ENCODE data around the gene PPP1R11.

The PPP1R11 gene

GRCh38 chr6:30096829-30097228 is 29.8 kb downstream of the PPP1R11 start:
- Mint-ChIP-seq H3K9me3 (no peaks in the 10 kb centered on the region), H3K36me3 (peaks cover 1% of the 10 kb centered on the region), H3K4me3 (no peak overlapping the region), H3K4me1 (peaks cover 25% of the 10 kb centered on the region), H3K27me3 (peaks cover 53% of the 10 kb centered on the region), H3K27ac (no peak overlapping the region)
- ATAC-seq (ENCODE audit: low read depth) (no peak), DNase-seq (ENCODE audit: low spot score in 2 of 2) (no peak)

- DNase-seq (ENCODE audit: low spot score in 2 of 2): no peak
- ATAC-seq (ENCODE audit: low read depth): peak; percentile 79
- H3K27me3 Mint-ChIP-seq: peaks cover 47% of the 10 kb centered on the region
- no peaks in the 10 kb centered on the region for H3K36me3 Mint-ChIP-seq
- H3K27ac Mint-ChIP-seq: no peak overlapping the region
- peaks cover 33% of the 10 kb centered on the region for H3K4me1 Mint-ChIP-seq
- no peak overlapping the region for H3K4me3 Mint-ChIP-seq
- H3K9me3 Mint-ChIP-seq: no peaks in the 10 kb centered on the region
Measured at GRCh38 chr6:30097902-30098768, 31.1 kb downstream of the PPP1R11 start.

GRCh38 chr6:30100154-30100553 is 33.2 kb downstream of the PPP1R11 start:
- Mint-ChIP-seq H3K27me3 (peaks cover 41% of the 10 kb centered on the region), H3K27ac (no peak overlapping the region), H3K36me3 (no peaks in the 10 kb centered on the region), H3K9me3 (no peaks in the 10 kb centered on the region), H3K4me1 (peaks cover 39% of the 10 kb centered on the region), H3K4me3 (peak overlapping the region; percentile 22)
- DNase-seq (ENCODE audit: low spot score in 2 of 2): no peak
- ATAC-seq (ENCODE audit: low read depth): no peak

DNA sequence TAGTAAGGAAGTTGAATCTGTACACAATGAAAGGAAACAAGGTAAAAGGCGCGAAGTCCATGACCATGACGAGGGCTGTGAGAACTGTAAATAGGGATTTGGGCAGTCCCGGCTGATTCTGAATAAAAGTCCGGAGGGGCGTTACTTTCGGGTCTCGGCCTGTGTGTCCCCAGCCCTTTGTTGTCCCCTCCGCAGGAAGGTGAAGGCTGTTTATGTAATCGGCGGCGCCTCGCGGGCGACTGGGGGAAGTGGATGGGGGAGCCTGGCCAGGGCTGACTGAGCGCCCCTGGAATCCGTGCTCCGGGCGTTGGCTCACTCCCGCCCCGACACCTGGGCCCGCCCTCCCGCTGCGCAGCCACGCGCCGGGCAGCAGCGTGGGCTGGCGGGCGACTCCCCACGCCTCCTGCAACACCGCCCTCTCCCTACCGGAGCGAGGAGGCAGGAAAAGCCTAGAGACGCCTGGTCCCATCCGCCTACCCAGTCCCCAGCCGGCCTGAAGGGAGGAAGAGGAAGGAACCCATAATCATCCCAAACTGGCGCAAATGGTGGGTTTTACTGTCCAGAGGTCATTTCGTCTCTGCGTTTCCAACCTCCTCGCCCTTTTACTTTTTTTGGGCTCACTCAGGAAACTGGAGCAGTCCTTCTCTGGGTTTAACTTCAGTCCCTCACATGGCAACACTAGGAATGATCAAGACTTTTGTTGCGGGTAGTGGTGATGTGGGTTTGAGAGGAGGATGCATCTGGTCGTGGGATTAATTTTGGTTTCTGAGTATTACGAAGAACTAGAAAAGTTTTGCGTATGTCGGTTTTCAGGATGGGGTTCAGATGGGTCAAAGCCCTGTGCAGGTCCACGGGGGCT is 33.8 kb downstream of the PPP1R11 start:
- Mint-ChIP-seq H3K4me1 (peaks cover 39% of the 10 kb centered on the region), H3K9me3 (no peaks in the 10 kb centered on the region), H3K4me3 (peak overlapping the region; percentile 70), H3K36me3 (no peaks in the 10 kb centered on the region), H3K27ac (no peak overlapping the region), H3K27me3 (peaks cover 36% of the 10 kb centered on the region)
- ATAC-seq (ENCODE audit: low read depth) (no peak), DNase-seq (ENCODE audit: low spot score in 2 of 2) (no peak)

DNA sequence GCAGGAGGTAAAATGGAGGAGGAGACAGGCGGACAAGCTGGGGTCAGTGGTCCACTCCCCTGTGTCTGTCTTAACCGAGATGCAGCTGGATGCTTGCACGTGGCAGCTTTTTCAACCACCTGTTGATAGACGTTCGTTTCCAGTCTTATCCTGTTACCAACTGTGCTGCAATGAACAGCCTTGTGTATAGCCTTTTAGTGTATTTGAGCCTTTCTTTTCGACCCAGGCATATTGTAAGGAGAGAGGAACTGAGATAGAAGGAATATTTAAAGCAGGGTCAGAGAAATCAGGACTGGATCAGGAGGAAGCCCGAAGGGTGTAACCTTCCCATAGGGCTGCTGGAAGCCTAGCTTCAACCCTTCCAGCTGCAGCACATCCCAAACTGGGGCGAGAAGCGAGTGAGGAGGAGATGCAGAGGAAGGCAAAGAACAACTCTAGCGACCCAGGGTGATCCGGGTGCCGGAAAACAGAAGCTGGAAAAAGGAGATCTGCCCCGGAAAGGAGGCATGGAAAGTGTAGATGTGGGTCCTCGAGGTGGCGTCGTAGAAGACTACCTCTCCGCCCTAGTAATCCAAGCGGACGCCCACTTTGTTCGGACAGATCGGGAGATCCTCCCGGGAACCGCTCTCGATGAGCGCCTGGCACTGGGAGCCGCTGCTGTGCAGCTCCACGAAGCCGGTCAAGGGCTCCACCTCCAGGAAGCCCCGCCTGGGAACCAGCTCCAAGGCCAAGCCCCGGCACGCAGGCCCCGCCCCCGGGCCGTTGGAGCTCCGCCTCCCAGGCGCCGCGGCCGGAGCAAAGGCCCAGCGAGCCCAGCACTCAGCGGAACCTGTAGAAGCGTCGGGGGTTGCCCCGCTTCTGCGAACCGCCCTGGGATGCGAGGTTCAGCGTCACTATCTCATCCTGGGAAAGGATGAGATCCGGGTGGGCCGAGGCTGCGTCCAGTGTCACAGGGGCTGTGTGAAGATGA is 34.7 kb downstream of the PPP1R11 start:
- H3K4me1 Mint-ChIP-seq: peaks cover 39% of the 10 kb centered on the region
- no peak for ATAC-seq (ENCODE audit: low read depth)
- H3K4me3 Mint-ChIP-seq: peak overlapping the region; percentile 70
- DNase-seq (ENCODE audit: low spot score in 2 of 2): no peak
- no peaks in the 10 kb centered on the region for H3K9me3 Mint-ChIP-seq
- H3K27me3 Mint-ChIP-seq: peaks cover 37% of the 10 kb centered on the region
- H3K27ac Mint-ChIP-seq: peak overlapping the region; percentile 16
- H3K36me3 Mint-ChIP-seq: no peaks in the 10 kb centered on the region

- peaks cover 36% of the 10 kb centered on the region for H3K4me1 Mint-ChIP-seq
- H3K36me3 Mint-ChIP-seq: no peaks in the 10 kb centered on the region
- no peaks in the 10 kb centered on the region for H3K9me3 Mint-ChIP-seq
- peaks cover 33% of the 10 kb centered on the region for H3K27me3 Mint-ChIP-seq
- no peak overlapping the region for H3K27ac Mint-ChIP-seq
- DNase-seq (ENCODE audit: low spot score in 2 of 2) (no peak), ATAC-seq (ENCODE audit: low read depth) (peak; percentile 18)
- peak overlapping the region; percentile 86 for H3K4me3 Mint-ChIP-seq
Measured at GRCh38 chr6:30102414-30102969, 35.5 kb downstream of the PPP1R11 start.

- H3K27me3 Mint-ChIP-seq: peaks cover 36% of the 10 kb centered on the region
Measured at GRCh38 chr6:30102970-30103871, 36.2 kb downstream of the PPP1R11 start.

GRCh38 chr6:30103872-30104179 is 36.8 kb downstream of the PPP1R11 start:
- no peak for DNase-seq (ENCODE audit: low spot score in 2 of 2)
- Mint-ChIP-seq H3K4me3 (peak overlapping the region; percentile 86), H3K9me3 (no peaks in the 10 kb centered on the region), H3K27me3 (peaks cover 35% of the 10 kb centered on the region), H3K36me3 (no peaks in the 10 kb centered on the region), H3K4me1 (peaks cover 30% of the 10 kb centered on the region), H3K27ac (no peak overlapping the region)
- no peak for ATAC-seq (ENCODE audit: low read depth)

More at GRCh38 chr6:30102970-30103871, 36.2 kb downstream of the PPP1R11 start:
- no peaks in the 10 kb centered on the region for H3K36me3 Mint-ChIP-seq
- peak overlapping the region; percentile 86 for H3K4me3 Mint-ChIP-seq
- peaks cover 33% of the 10 kb centered on the region for H3K4me1 Mint-ChIP-seq
- ATAC-seq (ENCODE audit: low read depth): peak; percentile 86
- H3K27ac Mint-ChIP-seq: peak overlapping the region; percentile 28
- no peaks in the 10 kb centered on the region for H3K9me3 Mint-ChIP-seq
- DNase-seq (ENCODE audit: low spot score in 2 of 2): peak; percentile 82 to 83

DNA sequence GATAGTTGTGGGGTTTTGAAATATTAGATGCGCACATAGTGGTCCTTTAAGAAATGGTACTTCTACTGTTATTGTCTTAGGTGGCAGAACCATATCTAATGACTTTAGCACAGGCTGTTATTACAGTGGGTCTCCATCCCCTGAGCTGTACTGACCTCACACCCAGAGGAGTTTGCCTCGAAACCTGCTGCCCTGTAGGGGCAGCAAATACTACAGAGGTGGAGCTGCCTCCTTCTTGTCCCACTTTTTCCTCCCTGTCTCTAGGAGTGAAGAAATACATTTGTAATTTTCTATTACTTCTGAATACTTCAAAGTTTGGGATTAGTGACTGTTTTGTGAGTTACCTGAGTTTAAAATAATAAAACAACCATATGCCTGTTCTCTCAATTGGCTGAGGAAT is 37.7 kb downstream of the PPP1R11 start:
- Mint-ChIP-seq H3K9me3 (no peaks in the 10 kb centered on the region), H3K4me1 (peaks cover 28% of the 10 kb centered on the region), H3K27ac (no peak overlapping the region), H3K27me3 (peaks cover 31% of the 10 kb centered on the region), H3K36me3 (no peaks in the 10 kb centered on the region), H3K4me3 (no peak overlapping the region)
- ATAC-seq (ENCODE audit: low read depth) (no peak), DNase-seq (ENCODE audit: low spot score in 2 of 2) (no peak)

- no peak overlapping the region for H3K4me3 Mint-ChIP-seq
- no peaks in the 10 kb centered on the region for H3K36me3 Mint-ChIP-seq
- DNase-seq (ENCODE audit: low spot score in 2 of 2) (no peak), ATAC-seq (ENCODE audit: low read depth) (no peak)
- H3K27me3 Mint-ChIP-seq: peaks cover 23% of the 10 kb centered on the region
- peaks cover 10% of the 10 kb centered on the region for H3K4me1 Mint-ChIP-seq
- H3K27ac Mint-ChIP-seq: no peak overlapping the region
- H3K9me3 Mint-ChIP-seq: no peaks in the 10 kb centered on the region
Measured at GRCh38 chr6:30111266-30111856, 44.4 kb downstream of the PPP1R11 start.

GRCh38 chr6:30112402-30112994 is 45.5 kb downstream of the PPP1R11 start:
- H3K36me3 Mint-ChIP-seq: no peaks in the 10 kb centered on the region
- H3K9me3 Mint-ChIP-seq: no peaks in the 10 kb centered on the region
- DNase-seq (ENCODE audit: low spot score in 2 of 2) (no peak), ATAC-seq (ENCODE audit: low read depth) (no peak)
- H3K4me3 Mint-ChIP-seq: no peak overlapping the region
- peaks cover 10% of the 10 kb centered on the region for H3K4me1 Mint-ChIP-seq
- no peak overlapping the region for H3K27ac Mint-ChIP-seq
- H3K27me3 Mint-ChIP-seq: peaks cover 19% of the 10 kb centered on the region
